ENCODE measurements around the gene REXO5.
"Not testable (repeated sequence)": the region's sequence is repeated elsewhere in the genome, so short reads cannot be mapped to it uniquely, and the experiment has no call there.

REXO5 gene

GRCh38 chr16:20803561-20804214 lies 2.6 kb upstream of the REXO5 start:
- DNase-seq = no peak

DNA sequence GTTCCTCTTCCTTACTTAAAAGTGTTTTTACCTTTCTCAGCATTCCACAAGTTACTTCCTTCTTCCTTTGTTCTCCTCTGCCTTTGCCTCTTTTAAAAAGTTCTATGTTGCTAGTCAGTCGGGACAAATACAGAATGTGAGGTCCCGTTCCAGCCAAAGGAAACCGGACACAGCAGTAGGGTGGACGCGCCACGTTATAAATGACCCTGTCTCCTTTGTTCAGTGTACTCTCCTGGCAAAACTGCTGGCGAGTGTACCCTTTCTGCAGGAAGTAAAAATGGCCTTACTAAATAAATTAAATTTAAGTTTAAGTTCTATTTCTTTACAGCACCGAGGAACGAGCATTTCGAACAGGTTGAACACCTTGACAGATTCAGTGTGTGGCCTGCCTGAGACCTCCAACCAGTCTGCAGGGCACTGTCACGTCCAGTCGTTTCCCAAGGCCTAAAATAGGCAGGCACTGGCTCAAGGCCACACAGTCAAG lies 601 bp upstream of the REXO5 start:
- not testable (repeated sequence) for DNase-seq

GRCh38 chr16:20807862-20808261 lies 1.5 kb downstream of the REXO5 start:
- no peak for DNase-seq

- DNase-seq = no peak
Measured at GRCh38 chr16:20811889-20812439, 5.6 kb downstream of the REXO5 start.

DNA sequence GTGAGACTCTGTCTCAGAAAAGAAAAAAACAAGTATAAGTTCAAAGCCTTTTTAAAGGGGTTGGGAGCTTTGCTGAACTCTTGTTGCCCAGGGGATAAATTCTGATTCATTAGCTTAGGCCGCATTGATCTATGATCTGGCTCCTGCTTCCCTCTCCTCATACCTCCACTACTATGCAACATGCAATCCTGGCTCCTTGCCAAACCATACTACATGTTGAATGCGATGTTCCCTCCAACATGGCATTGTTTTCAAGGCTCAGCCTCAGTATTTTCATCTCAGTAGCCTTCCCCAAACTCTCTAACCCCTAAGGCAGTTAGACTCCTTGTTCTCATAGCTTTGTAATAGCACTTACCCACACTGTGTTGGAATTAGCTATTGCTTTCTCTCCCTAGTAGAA lies 6.2 kb downstream of the REXO5 start:
- DNase-seq = no peak

DNA sequence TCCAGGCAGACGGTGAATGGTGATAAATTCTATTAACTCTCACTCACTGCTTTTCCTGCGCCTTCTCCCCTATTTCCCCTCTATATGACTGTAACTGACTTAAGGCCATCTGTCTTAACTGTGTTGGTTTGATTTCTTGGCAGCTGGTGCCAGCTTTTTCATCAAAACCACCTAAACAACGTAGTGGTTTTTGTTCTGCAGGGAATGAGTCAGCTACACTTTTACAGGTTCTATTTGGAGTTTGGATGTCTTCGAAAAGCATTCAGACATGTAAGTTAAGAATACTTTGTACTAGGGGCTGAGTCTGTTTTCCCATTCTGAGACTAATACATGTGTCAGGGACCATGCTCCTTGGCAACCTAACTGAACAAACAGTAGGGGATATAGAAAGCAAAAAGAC lies 8.5 kb downstream of the REXO5 start:
- no peak for DNase-seq

- DNase-seq = no peak
Measured at GRCh38 chr16:20818929-20819585, 12.7 kb downstream of the REXO5 start.

DNA sequence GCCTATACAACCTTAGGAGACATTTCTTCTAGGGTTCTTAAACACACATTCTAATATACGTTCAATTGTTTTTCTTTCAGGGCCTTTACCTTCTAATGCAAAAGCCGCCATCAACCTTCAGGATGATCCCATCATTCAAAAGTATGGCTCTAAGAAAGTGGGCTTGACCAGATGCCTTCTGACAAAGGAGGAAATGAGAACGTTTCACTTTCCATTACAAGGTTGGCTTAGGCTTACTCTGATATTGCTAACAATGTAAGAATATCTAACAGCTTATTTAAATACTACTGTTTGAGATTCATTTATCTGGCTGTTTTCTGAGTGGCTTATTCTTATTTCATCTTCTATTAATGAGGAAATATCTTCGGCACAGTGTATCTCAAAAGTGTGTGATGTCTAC lies 15.4 kb downstream of the REXO5 start:
- DNase-seq = no peak

- no peak for DNase-seq
Measured at GRCh38 chr16:20822521-20823325, 16.4 kb downstream of the REXO5 start.

DNA sequence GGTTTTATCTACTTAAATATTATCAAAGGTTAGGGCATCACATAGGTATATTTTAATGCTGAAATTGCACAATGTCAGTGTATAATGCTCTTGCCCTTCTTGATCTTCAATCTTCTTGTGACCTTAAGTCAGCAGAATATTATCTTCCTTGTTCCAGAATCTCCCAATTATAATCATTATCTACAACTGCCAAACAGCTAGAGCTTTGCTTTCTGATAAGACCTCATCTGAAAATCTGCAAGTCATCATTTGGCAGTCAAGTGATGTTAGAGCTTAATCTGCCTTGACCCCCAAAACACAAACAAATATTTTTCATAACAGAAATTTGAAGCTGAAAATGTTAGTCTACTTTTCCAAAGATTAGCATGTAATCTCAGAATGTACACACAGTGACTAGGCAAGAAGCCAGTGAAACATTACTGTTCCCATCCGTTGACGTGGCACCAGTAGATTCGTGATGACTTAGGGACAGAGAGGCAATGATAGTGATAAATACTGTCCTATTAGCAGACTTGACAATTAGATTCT lies 19.8 kb downstream of the REXO5 start:
- DNase-seq = no peak

DNA sequence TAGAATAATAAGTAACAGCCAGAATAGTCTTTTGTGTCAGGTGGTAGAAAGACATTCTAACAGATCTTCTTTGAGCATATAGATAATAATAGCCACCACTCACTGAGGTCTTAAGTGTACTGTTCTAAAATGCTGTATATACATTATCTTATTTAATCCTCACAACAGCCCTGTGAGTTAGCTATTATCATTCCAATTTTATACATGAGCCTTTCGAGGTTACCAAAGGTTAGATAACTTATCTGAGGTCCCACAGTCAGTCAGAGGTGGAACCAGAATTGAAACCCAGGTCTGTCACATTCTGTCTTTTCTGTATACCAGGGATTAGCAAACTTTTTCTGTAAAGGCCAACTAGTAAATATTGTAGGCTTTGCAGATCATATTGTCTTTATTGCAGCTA lies 23.2 kb downstream of the REXO5 start:
- DNase-seq = no peak

GRCh38 chr16:20830372-20830771 lies 24.0 kb downstream of the REXO5 start:
- no peak for DNase-seq

DNA sequence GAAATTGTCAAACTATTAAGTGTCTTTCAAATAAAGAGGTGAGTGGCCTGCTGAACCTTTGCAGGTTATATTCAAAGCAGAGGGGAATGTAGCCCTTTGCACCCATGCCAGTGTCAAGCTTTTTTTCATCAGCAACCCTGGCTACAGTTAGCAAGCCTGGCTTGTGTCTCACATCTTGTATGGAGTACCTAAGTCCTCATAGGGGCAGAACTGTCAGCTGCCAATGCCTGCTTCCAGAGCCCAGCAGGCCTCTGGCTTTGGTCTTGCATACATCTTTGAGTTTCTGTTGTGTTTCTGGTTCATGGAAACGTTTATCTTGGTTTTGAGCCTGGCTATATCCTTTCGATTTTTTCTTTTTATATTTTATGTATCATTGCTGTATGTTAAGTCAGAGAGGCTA lies 26.8 kb downstream of the REXO5 start:
- DNase-seq = no peak

GRCh38 chr16:20838240-20838639 lies 31.9 kb downstream of the REXO5 start:
- no peak for DNase-seq

- no peak for DNase-seq
Measured at GRCh38 chr16:20839504-20839903, 33.2 kb downstream of the REXO5 start.

DNA sequence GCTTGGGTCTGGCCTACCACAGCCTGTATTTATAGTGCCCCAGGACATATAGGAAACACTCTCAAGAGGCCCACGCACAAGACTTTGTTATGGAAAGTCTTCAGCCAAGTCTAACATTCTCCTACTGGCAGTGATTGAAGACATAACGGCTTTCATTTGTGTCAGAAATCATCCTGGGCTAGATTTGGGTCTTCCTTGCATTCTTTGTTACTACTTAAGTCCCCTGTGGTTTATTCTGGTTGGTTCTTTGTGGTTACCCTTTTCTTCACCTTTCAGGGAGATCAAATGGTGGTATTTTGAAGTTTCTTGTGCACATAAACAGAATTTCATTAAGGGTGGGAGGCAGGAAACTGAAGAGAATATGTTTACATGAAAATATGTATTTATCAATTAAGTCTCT lies 37.7 kb downstream of the REXO5 start:
- DNase-seq = no peak

GRCh38 chr16:20844588-20844987 lies 38.3 kb downstream of the REXO5 start:
- no peak for DNase-seq

DNA sequence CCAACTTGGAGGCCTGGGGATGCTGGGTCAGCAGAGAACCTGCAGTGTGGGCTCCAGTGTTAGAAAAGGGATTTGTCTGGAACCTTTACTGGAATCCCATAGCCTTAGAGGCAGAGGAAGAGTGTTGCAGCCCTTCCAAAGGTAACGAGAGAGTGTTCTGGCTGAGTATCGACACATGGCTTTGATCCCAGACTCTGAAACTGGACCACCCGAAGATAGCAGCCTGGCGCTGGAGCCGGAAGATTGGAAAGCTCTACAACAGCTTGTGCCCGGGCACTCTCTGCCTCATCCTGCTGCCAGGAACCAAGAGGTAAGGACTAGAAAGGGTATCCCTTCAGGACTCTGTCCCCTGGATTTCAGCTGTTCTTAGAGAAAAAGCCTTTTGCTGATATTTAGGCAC lies 39.7 kb downstream of the REXO5 start:
- DNase-seq = no peak

DNA sequence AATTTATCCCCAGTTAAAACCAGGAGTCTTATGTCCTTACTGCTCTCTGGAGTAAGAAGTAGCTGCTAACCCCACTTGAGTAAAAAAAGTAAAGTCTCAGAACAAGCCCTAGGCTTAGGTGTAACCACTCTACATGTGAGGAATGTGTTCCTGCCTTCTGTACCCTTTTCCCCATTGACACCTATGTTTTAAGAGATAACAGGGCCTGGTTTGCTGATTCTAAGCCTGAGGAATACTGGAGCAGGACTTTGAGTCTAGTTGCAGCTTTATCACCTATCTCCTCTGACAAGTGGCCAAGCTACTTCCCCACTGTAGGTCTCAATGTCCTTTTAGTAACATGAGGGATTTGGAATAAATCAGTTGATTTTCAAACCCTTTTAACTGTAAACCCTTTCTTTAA lies 40.2 kb downstream of the REXO5 start:
- no peak for DNase-seq

GRCh38 chr16:20847550-20847949 lies 41.2 kb downstream of the REXO5 start:
- DNase-seq = no peak

GRCh38 chr16:20849589-20850390 lies 43.5 kb downstream of the REXO5 start:
- peak; percentile 26 for DNase-seq

DNA sequence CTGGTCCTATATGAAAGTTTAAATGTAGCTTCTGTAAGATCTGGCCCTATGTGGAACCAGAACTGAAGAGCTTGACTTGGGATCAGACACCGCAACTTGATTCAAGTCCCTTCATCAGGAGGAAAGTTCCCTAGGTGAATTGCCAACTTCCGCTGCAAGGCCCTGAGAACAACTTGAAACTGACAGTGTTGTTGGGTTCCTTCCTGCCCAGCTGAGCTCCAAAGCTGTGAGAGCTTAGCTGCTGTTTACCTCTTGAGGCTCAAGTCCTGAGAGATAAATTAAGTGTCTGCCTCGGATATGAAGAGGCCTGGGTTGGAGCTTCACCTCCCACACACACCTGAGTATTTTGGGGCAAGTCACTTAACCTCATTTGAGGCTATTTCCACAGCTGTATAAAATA lies 44.7 kb downstream of the REXO5 start:
- DNase-seq = no peak

GRCh38 chr16:20851601-20852000 lies 45.3 kb downstream of the REXO5 start:
- DNase-seq = peak; percentile 97

Data from NCI-H226 (cell line).